GM18870 (cell line): ENCODE data around the gene MKS1.

Source experiments
- ATAC-seq: cut with Tn5 transposase; IDR thresholded peaks from one replicate; pipeline ENCODE4 v1.9.1; 2021; ENCODE audit warnings: moderate library complexity; ENCODE audit not compliant: unreplicated experiment

MKS1 gene

GRCh38 chr17:58204796-58205195 lies 14.3 kb downstream of the MKS1 start:
- no peak for ATAC-seq

GRCh38 chr17:58202859-58203258 lies 16.2 kb downstream of the MKS1 start:
- ATAC-seq: no peak

GRCh38 chr17:58200024-58200633 lies 18.9 kb downstream of the MKS1 start:
- no peak for ATAC-seq

- ATAC-seq: no peak
Measured at GRCh38 chr17:58196610-58197009, 22.4 kb downstream of the MKS1 start.

GRCh38 chr17:58195518-58196123 lies 23.4 kb downstream of the MKS1 start:
- no peak for ATAC-seq

GRCh38 chr17:58193641-58194255 lies 25.3 kb downstream of the MKS1 start:
- no peak for ATAC-seq

- ATAC-seq: no peak
Measured at GRCh38 chr17:58192612-58193011, 26.4 kb downstream of the MKS1 start, which contains the start of gene EPX. Gene EPX, plus strand, starts transcription at chr17:58192726. Its CDS starts 121 bp downstream, at chr17:58192847.

GRCh38 chr17:58191241-58191896 lies 27.7 kb downstream of the MKS1 start:
- no peak for ATAC-seq

- ATAC-seq: no peak
Measured at GRCh38 chr17:58189436-58190146, 29.5 kb downstream of the MKS1 start.

- no peak for ATAC-seq
Measured at GRCh38 chr17:58187675-58188074, 31.4 kb downstream of the MKS1 start.

GRCh38 chr17:58187063-58187462 lies 32.0 kb downstream of the MKS1 start:
- ATAC-seq: no peak

- no peak for ATAC-seq
Measured at GRCh38 chr17:58186591-58186990, 32.5 kb downstream of the MKS1 start.

- ATAC-seq: no peak
Measured at GRCh38 chr17:58184986-58185761, 33.9 kb downstream of the MKS1 start.

GRCh38 chr17:58184308-58184985 lies 34.6 kb downstream of the MKS1 start:
- no peak for ATAC-seq

GRCh38 chr17:58183514-58183913 lies 35.5 kb downstream of the MKS1 start:
- ATAC-seq: no peak

GRCh38 chr17:58181796-58182195 lies 37.3 kb downstream of the MKS1 start:
- ATAC-seq: no peak

GRCh38 chr17:58176200-58176599 lies 42.9 kb downstream of the MKS1 start:
- no peak for ATAC-seq

GRCh38 chr17:58174871-58175270 lies 44.2 kb downstream of the MKS1 start:
- ATAC-seq: no peak

- no peak for ATAC-seq
Measured at GRCh38 chr17:58172369-58173071, 46.5 kb downstream of the MKS1 start.
